Uterus (tissue), 4 donors: ENCODE results near the gene MRPS16. TPM values are rescaled to one million over a fixed set of nuclear protein-coding genes. Genes with fewer than 3 reads are reported as not detected.

Experiments
- DNase-seq, 2 donors: peaks; one replicate each; pipeline ENCODE4 v3.0.0-alpha.2; 2019 to 2020
- H3K27ac ChIP-seq, 2 donors: fragments of 200-600 bp; sonication (generic); 1 replicate in 1 of 2; 2 replicates in 1 of 2; pipeline ENCODE4 v1.5.1; 2016 to 2018
- H3K27me3 ChIP-seq, 2 donors: fragments of 200-600 bp; sonication (generic); one replicate each; pipeline ENCODE4 v1.5.1; 2018 to 2019; ENCODE audit warnings: control low read depth in 1 of 2
- H3K36me3 ChIP-seq, 2 donors: fragments of 200-600 bp; sonication (generic); one replicate each; pipeline ENCODE4 v1.5.1; 2019; ENCODE audit warnings: control low read depth in 1 of 2
- H3K4me1 ChIP-seq, 2 donors: fragments of 200-600 bp; sonication (generic); one replicate each; pipeline ENCODE4 v1.5.1; 2018 to 2019; ENCODE audit warnings: control low read depth in 1 of 2
- H3K4me3 ChIP-seq, 2 donors: fragments of 200-600 bp; sonication (generic); 1 replicate in 1 of 2; 2 replicates in 1 of 2; pipeline ENCODE4 v1.5.1; 2018 to 2019; ENCODE audit warnings: mild to moderate bottlenecking in 1 of 2
- H3K9me3 ChIP-seq, 2 donors: fragments of 200-600 bp; sonication (generic); one replicate each; pipeline ENCODE4 v1.5.1; 2019; ENCODE audit warnings: control low read depth in 1 of 2
- POLR2A ChIP-seq, 2 donors: fragments of 450-650 bp; IDR thresholded peaks; one replicate each; pipeline ENCODE4 v1.6.1; 2016; ENCODE audit warnings: antibody characterized with exemption in 2 of 2, mild to moderate bottlenecking in 1 of 2, moderate library complexity in 1 of 2
- intact Hi-C: fragments of 100-400 bp; cut with DNase I; formaldehyde crosslinking; loops from one replicate; pipeline ENCODE4 v1.15.1; 2023; ENCODE audit warnings: low total_unique reads
- total RNA-seq, 4 donors: library from RNA; depleted of rRNA in 3 of 4; stranded (reverse); fragments of >200 nt in 3 of 4; gene quantifications; one replicate each; pipeline versions ENCODE4 v1.1.0 to v1.2.4, GENCODE V29; 2014 to 2023
- TF ChIP-seq, protein P1 (sequence below), 4 experiments: fragments of 200-600 bp in 2 of 4; fragments of 450-650 bp in 2 of 4; sonication (generic) in 2 of 4; IDR thresholded peaks; one replicate each; pipeline ENCODE4 v1.5.1; 2016 to 2019; ENCODE audit warnings: antibody characterized with exemption in 4 of 4, mild to moderate bottlenecking in 2 of 4, moderate library complexity in 1 of 4
- donor health status: DM: yes; HTN: yes; CAD: no.

The MRPS16 gene
- total RNA-seq, 4 donors from 2014 or later, result 6.8 to 67.7 (median 54.0) TPM

DNA sequence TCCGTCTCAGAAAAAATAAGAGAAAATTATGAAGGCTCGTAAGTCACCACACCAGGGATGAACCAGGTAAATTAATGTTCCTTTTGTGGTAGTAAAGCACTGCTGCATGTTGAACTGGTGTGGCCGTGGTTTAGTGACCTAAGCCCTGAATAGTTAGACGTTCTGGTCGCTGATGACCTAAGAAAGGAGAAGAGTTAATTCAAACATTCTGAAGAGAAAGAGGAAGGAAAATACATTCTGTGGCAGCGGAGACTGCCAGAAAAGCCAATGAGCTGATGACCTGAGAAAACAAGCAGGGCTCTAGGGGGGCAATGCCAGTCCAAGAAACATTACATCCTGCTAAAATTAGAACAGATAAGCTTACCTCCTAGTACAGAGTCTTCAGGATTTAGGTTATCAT lies 22.9 kb downstream of the MRPS16 start:
- Histone ChIP-seq H3K9me3 (no peaks in the 10 kb centered on the region), H3K36me3 (no peaks in the 10 kb centered on the region), H3K4me3 (no peak overlapping the region), H3K27ac (no peak overlapping the region), H3K4me1 (no peaks in the 10 kb centered on the region), H3K27me3 (no peaks in the 10 kb centered on the region)
- TF ChIP-seq, protein P1, sequence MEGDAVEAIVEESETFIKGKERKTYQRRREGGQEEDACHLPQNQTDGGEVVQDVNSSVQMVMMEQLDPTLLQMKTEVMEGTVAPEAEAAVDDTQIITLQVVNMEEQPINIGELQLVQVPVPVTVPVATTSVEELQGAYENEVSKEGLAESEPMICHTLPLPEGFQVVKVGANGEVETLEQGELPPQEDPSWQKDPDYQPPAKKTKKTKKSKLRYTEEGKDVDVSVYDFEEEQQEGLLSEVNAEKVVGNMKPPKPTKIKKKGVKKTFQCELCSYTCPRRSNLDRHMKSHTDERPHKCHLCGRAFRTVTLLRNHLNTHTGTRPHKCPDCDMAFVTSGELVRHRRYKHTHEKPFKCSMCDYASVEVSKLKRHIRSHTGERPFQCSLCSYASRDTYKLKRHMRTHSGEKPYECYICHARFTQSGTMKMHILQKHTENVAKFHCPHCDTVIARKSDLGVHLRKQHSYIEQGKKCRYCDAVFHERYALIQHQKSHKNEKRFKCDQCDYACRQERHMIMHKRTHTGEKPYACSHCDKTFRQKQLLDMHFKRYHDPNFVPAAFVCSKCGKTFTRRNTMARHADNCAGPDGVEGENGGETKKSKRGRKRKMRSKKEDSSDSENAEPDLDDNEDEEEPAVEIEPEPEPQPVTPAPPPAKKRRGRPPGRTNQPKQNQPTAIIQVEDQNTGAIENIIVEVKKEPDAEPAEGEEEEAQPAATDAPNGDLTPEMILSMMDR (IDR thresholded peaks at IDR 0.05), result no peak
- TF ChIP-seq POLR2A (IDR thresholded peaks at IDR 0.05), result no peak
- no peak for DNase-seq
- intact Hi-C loops, result no loop called here

DNA sequence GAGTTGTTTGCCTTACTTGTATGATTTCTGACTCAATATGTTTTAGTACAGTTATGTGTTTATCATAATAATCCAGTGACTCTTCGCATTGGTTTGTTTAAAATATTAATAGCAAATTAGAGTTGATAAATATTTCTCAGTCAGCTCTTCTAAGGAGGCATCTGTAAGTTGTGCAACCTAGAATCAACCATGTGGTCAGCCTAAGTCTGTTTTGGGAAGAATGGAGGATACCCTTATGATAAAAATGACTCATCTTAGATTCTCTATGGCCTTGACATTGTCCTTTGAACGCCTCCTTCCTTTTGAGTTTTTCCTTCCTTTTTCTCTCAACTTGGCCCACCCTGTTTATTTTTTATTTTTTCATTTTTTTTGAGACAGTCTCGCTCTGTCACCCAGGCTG lies 24.2 kb downstream of the MRPS16 start:
- DNase-seq, result no peak
- no peak overlapping the region for H3K27ac ChIP-seq
- H3K36me3 ChIP-seq, result no peaks in the 10 kb centered on the region
- no peak overlapping the region for H3K4me3 ChIP-seq
- H3K9me3 ChIP-seq, result no peaks in the 10 kb centered on the region
- TF ChIP-seq, protein P1 (IDR thresholded peaks at IDR 0.05), result no peak
- TF ChIP-seq POLR2A (IDR thresholded peaks at IDR 0.05), result no peak
- intact Hi-C loops, result no loop called here
- no peaks in the 10 kb centered on the region for H3K27me3 ChIP-seq
- no peaks in the 10 kb centered on the region for H3K4me1 ChIP-seq

DNA sequence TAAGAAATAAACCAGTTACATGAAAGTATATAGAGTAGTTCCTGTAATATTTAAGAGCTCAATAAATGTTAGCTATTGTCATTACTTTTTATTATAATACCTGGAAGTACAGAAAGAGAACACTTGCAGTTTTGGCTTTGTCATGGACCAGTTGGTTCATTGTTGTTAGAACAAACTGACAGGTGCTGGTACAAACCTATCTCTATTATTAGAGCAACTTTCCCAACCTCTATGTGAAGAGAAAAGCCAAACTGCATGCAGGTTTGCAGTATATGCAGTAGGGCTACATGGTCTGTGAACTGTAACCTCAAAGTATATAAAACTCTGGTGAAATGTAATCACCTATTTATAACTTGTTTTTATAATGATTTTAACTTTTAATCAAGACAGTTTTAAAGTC lies 25.8 kb downstream of the MRPS16 start:
- no peaks in the 10 kb centered on the region for H3K9me3 ChIP-seq
- no peak overlapping the region for H3K27ac ChIP-seq
- intact Hi-C loops, result no loop called here
- H3K27me3 ChIP-seq, result no peaks in the 10 kb centered on the region
- DNase-seq, result no peak
- H3K4me3 ChIP-seq, result no peak overlapping the region
- TF ChIP-seq, protein P1 (IDR thresholded peaks at IDR 0.05), result no peak
- TF ChIP-seq POLR2A (IDR thresholded peaks at IDR 0.05), result no peak
- H3K36me3 ChIP-seq, result no peaks in the 10 kb centered on the region
- H3K4me1 ChIP-seq, result no peaks in the 10 kb centered on the region

DNA sequence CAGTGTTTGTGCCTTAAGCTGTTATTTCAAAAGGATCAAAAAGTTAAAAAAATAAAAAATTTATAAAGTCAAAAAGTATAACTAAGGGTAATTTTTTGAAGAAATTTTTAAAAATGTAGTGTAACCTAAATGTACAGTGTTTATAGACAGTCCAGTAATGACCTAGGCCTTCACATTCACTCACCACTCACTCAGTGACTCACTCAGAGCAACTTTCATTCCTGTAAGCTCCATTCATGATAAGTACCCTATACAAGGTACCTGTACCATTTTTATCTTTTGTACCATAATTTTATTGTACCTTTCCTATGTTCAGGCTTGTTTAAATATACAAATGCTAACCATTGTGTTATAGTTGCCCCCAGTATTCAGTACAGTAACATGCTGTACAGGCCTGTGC lies 26.9 kb downstream of the MRPS16 start:
- Histone ChIP-seq H3K4me3 (no peak overlapping the region), H3K9me3 (no peaks in the 10 kb centered on the region), H3K36me3 (no peaks in the 10 kb centered on the region), H3K27me3 (no peaks in the 10 kb centered on the region), H3K4me1 (no peaks in the 10 kb centered on the region), H3K27ac (no peak overlapping the region)
- DNase-seq, result no peak
- no peak for TF ChIP-seq POLR2A (IDR thresholded peaks at IDR 0.05)
- TF ChIP-seq, protein P1 (IDR thresholded peaks at IDR 0.05), result no peak
- intact Hi-C loops, result no loop called here

DNA sequence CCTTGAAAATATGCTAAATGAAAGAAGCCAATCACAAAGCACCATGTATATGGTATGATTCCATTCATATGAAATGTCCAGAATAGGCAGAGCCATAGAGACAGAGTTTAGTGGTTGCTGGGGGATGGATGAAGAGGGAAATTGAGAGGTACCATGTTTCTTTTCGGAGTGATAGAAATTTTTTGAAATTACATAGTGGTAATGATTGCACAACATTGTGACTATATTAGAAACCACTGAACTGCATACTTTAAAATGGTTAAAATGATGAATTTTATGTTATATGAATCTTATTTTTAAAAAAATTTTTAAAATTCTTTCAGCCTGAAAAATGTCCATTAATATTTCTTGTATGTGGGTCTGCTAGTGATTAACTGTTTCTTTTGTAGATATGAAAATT lies 31.5 kb downstream of the MRPS16 start:
- Histone ChIP-seq H3K27me3 (no peaks in the 10 kb centered on the region), H3K27ac (no peak overlapping the region), H3K4me3 (no peak overlapping the region), H3K9me3 (no peaks in the 10 kb centered on the region), H3K4me1 (no peaks in the 10 kb centered on the region), H3K36me3 (no peaks in the 10 kb centered on the region)
- TF ChIP-seq, protein P1 (IDR thresholded peaks at IDR 0.05), result no peak
- TF ChIP-seq POLR2A (IDR thresholded peaks at IDR 0.05), result no peak
- intact Hi-C loops, result no loop called here
- no peak for DNase-seq
